SK-N-SH treated with all-trans-retinoic acid at 6 μM for 48 hours (cell line): ENCODE measurements around the gene LPIN2.

Experiments used
- ATAC-seq: fragments of 200-7000 bp; cut with Tn5 transposase; 3 replicates; pipeline ENCODE4 v1.9.1; 2020; ENCODE audit warnings: mild to moderate bottlenecking, moderate library complexity
- ARNTL ChIP-seq: fragments of 450-650 bp; formaldehyde crosslinking; IDR thresholded peaks from 2 replicates; pipeline ENCODE4 v1.5.0; 2020; ENCODE audit warnings: low read depth, mild to moderate bottlenecking, moderate library complexity, borderline replicate concordance
- CREB5 ChIP-seq: fragments of 250-450 bp; sonication (Bioruptor Pico); IDR thresholded peaks from 2 replicates; pipeline ENCODE4 v1.5.1; 2020; ENCODE audit warnings: low read depth, mild to moderate bottlenecking, moderate library complexity
- CSDC2 ChIP-seq: fragments of 250-450 bp; sonication (Bioruptor Pico); IDR thresholded peaks from 2 replicates; pipeline ENCODE4 v1.5.0; 2020; ENCODE audit warnings: mild to moderate bottlenecking, moderate library complexity
- CSRNP3 ChIP-seq: fragments of 250-450 bp; sonication (Bioruptor Pico); IDR thresholded peaks from 2 replicates; pipeline ENCODE4 v1.5.1; 2021; ENCODE audit warnings: mild to moderate bottlenecking, moderate library complexity
- ESRRG ChIP-seq: fragments of 250-450 bp; sonication (Bioruptor Pico); IDR thresholded peaks from 2 replicates; pipeline ENCODE4 v1.6.1; 2021; ENCODE audit warnings: mild to moderate bottlenecking
- ISL1 ChIP-seq: fragments of 250-450 bp; sonication (Bioruptor Pico); IDR thresholded peaks from 2 replicates; pipeline ENCODE4 v2.1.2; 2022; ENCODE audit warnings: mild to moderate bottlenecking, moderate library complexity
- OSR1 ChIP-seq: fragments of 250-450 bp; sonication (Bioruptor Pico); IDR thresholded peaks from 2 replicates; pipeline ENCODE4 v1.8.0; 2022; ENCODE audit warnings: moderate library complexity, mild to moderate bottlenecking, inconsistent platforms
- PATZ1 ChIP-seq: fragments of 250-450 bp; sonication (Bioruptor Pico); IDR thresholded peaks from 2 replicates; pipeline ENCODE4 v1.8.0; 2020; ENCODE audit warnings: mild to moderate bottlenecking, moderate library complexity, borderline replicate concordance
- PPARA ChIP-seq: fragments of 250-450 bp; sonication (Bioruptor Pico); IDR thresholded peaks from 2 replicates; pipeline ENCODE4 v1.5.0; 2020; ENCODE audit warnings: mild to moderate bottlenecking, borderline replicate concordance
- RARB ChIP-seq: fragments of 250-450 bp; sonication (Bioruptor Pico); IDR thresholded peaks from 2 replicates; pipeline ENCODE4 v1.8.0; 2021; ENCODE audit warnings: mild to moderate bottlenecking, moderate library complexity
- SNAI2 ChIP-seq: fragments of 250-450 bp; sonication (Bioruptor Pico); IDR thresholded peaks from 2 replicates; pipeline ENCODE4 v1.5.0; 2020; ENCODE audit warnings: mild to moderate bottlenecking, moderate library complexity
- TCF4 ChIP-seq: fragments of 250-450 bp; sonication (Bioruptor Pico); IDR thresholded peaks from 2 replicates; pipeline ENCODE4 v1.8.0; 2021; ENCODE audit warnings: mild to moderate bottlenecking, moderate library complexity, borderline replicate concordance
- TOX ChIP-seq: fragments of 250-450 bp; sonication (Bioruptor Pico); IDR thresholded peaks from 2 replicates; pipeline ENCODE4 v1.8.0; 2021; ENCODE audit warnings: mild to moderate bottlenecking, moderate library complexity, borderline replicate concordance
- ZC3H10 ChIP-seq: fragments of 250-450 bp; sonication (Bioruptor Pico); IDR thresholded peaks from 2 replicates; pipeline ENCODE4 v1.5.1; 2021; ENCODE audit warnings: mild to moderate bottlenecking, moderate library complexity
- ZFP3 ChIP-seq: fragments of 250-450 bp; sonication (Bioruptor Pico); IDR thresholded peaks from 2 replicates; pipeline ENCODE4 v1.5.0; 2020; ENCODE audit warnings: mild to moderate bottlenecking, moderate library complexity
- ZFP30 ChIP-seq: fragments of 450-650 bp; formaldehyde crosslinking; IDR thresholded peaks from 2 replicates; pipeline ENCODE4 v1.5.0; 2022; ENCODE audit warnings: mild to moderate bottlenecking, moderate library complexity
- ZNF565 ChIP-seq: fragments of 450-650 bp; formaldehyde crosslinking; conservative IDR thresholded peaks from 2 replicates; pipeline ENCODE4 v1.5.0; 2020; ENCODE audit warnings: low read depth, mild to moderate bottlenecking, moderate library complexity
- ZNF8 ChIP-seq: fragments of 450-650 bp; formaldehyde crosslinking; IDR thresholded peaks from 2 replicates; pipeline ENCODE4 v1.5.0; 2020; ENCODE audit warnings: mild to moderate bottlenecking, moderate library complexity
- TF ChIP-seq, protein P1 (sequence below): fragments of 250-450 bp; sonication (Bioruptor Pico); IDR thresholded peaks from 2 replicates; pipeline ENCODE4 v1.8.0; 2021; ENCODE audit warnings: low read depth, mild to moderate bottlenecking, moderate library complexity, borderline replicate concordance

Gene LPIN2

DNA sequence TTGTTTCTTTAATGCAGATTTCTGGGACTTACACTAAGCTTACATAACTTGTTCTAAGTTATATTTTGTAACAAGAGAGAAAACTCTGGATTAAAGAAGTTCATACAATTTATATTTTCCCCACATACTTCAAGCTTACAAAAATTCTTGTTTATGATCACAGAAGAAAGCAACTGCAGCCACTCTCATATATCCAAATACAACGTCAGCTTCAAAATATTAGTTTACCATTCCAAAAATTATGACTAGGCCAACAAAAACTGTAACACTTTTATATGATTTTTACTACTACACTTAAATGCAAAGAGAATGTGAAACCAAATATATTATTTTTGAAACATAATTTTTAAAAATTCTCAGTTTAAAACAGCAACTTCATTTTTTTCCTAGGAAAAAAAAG, 30.9 kb downstream of the LPIN2 start:
- no peak for ATAC-seq
- TF ChIP-seq ZFP3 (CRISPR knock-in tag), result no peak
- no peak for TF ChIP-seq CSRNP3 (CRISPR knock-in tag)
- TF ChIP-seq ZFP30, result no peak
- TF ChIP-seq ZC3H10 (CRISPR knock-in tag), result no peak
- TF ChIP-seq, protein P1, sequence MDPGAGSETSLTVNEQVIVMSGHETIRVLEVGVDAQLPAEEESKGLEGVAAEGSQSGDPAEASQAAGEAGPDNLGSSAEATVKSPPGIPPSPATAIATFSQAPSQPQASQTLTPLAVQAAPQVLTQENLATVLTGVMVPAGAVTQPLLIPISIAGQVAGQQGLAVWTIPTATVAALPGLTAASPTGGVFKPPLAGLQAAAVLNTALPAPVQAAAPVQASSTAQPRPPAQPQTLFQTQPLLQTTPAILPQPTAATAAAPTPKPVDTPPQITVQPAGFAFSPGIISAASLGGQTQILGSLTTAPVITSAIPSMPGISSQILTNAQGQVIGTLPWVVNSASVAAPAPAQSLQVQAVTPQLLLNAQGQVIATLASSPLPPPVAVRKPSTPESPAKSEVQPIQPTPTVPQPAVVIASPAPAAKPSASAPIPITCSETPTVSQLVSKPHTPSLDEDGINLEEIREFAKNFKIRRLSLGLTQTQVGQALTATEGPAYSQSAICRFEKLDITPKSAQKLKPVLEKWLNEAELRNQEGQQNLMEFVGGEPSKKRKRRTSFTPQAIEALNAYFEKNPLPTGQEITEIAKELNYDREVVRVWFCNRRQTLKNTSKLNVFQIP (CRISPR knock-in tag), result no peak
- TF ChIP-seq, all 23 proteins: peak for 0

GRCh38 chr18:2981212-2981728, 31.7 kb downstream of the LPIN2 start:
- no peak for TF ChIP-seq ISL1 (CRISPR knock-in tag)
- peak; percentile 78; the same call in 1 of the 2 replicates for TF ChIP-seq ZFP3 (CRISPR knock-in tag)
- ATAC-seq, result peak; percentile 57

DNA sequence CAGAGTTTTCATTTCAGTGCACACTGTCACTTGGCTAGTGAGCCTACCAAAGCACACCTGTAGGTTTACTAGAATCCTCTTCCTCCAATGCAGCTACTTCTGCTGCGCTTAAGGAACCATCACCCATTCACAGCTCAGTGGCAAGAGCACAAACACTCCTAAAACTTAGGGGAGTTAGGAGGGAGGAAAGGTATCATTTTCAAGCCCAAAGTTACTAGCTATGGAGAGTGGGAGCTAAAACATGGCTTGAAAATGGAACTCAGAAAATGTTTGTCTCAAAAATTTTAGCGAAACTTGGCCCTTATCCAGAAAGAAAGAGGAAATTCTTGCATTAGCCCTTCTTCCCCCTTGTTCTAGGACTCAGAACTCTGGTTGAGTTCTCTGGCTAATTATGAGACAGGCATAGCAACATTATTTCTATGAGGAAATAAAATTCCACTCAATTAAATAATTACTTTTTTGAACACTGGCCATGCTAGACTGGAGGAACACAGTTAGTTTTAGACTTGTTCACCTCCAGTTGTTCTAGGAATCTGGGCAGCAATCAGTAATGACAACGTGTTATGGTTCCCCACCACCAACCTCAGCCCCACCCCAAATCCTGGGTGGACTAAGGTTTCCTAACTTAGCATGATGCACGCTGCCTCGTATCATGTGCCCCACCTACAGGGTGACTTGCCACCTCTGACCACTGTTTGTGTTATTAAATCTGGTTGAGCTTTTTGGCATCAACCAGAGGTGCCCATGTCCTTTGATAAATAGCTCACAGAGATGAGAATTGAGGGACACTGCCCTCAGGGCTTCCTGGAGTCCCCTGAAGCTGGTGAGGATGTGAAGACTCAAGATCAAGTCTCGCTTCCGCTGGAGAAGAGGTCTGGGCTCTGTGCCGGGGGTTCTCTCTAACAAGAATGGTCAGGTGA, 32.8 kb downstream of the LPIN2 start:
- TF ChIP-seq ZC3H10 (CRISPR knock-in tag) (no peak), CSDC2 (CRISPR knock-in tag) (no peak), PATZ1 (CRISPR knock-in tag) (no peak), ARNTL (CRISPR knock-in tag) (no peak), OSR1 (no peak), CSRNP3 (CRISPR knock-in tag) (no peak), TOX (CRISPR knock-in tag) (no peak), ZNF565 (CRISPR knock-in tag) (no peak)
- TF ChIP-seq, protein P1 (CRISPR knock-in tag), result no peak
- ATAC-seq, result no peak

GRCh38 chr18:2979129-2979528, 33.8 kb downstream of the LPIN2 start:
- peak; percentile 57 for ATAC-seq
- TF ChIP-seq TCF4 (CRISPR knock-in tag) (no peak), SNAI2 (CRISPR knock-in tag) (no peak), CSRNP3 (CRISPR knock-in tag) (no peak), ZNF8 (no peak), CREB5 (CRISPR knock-in tag) (no peak), ZFP30 (no peak), PATZ1 (CRISPR knock-in tag) (no peak), PPARA (CRISPR knock-in tag) (no peak), CSDC2 (CRISPR knock-in tag) (no peak), ARNTL (CRISPR knock-in tag) (no peak), RARB (CRISPR knock-in tag) (no peak), ESRRG (CRISPR knock-in tag) (no peak)
